ENCODE results near the gene SIK1.

SIK1 gene

GRCh38 chr21:43371786-43372185 lies 55.1 kb downstream of the SIK1 start:
- no peak for TF ChIP-seq CTCF (IDR thresholded peaks at IDR 0.05; ENCODE audit: borderline replicate concordance, control extremely low read depth, extremely low read depth, insufficient read depth, missing control alignments)
- DNase-seq (ENCODE audit: low spot score) = no peak
- in situ Hi-C loops (cut with MboI; ENCODE audit: low sequenced_read_pairs, unreplicated experiment) = no loop called here

- in situ Hi-C loops (cut with MboI; ENCODE audit: low sequenced_read_pairs, unreplicated experiment) = no loop called here
- TF ChIP-seq CTCF (IDR thresholded peaks at IDR 0.05; ENCODE audit: borderline replicate concordance, control extremely low read depth, extremely low read depth, insufficient read depth, missing control alignments) = no peak
- DNase-seq (ENCODE audit: low spot score) = no peak
These were observed 55.9 kb downstream of the SIK1 start for GRCh38 chr21:43370888-43371570.

- in situ Hi-C loops (cut with MboI; ENCODE audit: low sequenced_read_pairs, unreplicated experiment) = no loop called here
- no peak for DNase-seq (ENCODE audit: low spot score)
- TF ChIP-seq CTCF (IDR thresholded peaks at IDR 0.05; ENCODE audit: borderline replicate concordance, control extremely low read depth, extremely low read depth, insufficient read depth, missing control alignments) = no peak
These were observed 56.8 kb downstream of the SIK1 start for GRCh38 chr21:43370091-43370658.

- in situ Hi-C loops (cut with MboI; ENCODE audit: low sequenced_read_pairs, unreplicated experiment) = no loop called here
- TF ChIP-seq CTCF (IDR thresholded peaks at IDR 0.05; ENCODE audit: borderline replicate concordance, control extremely low read depth, extremely low read depth, insufficient read depth, missing control alignments) = no peak
- no peak for DNase-seq (ENCODE audit: low spot score)
These were observed 57.3 kb downstream of the SIK1 start for GRCh38 chr21:43369596-43370090.

- TF ChIP-seq CTCF (IDR thresholded peaks at IDR 0.05; ENCODE audit: borderline replicate concordance, control extremely low read depth, extremely low read depth, insufficient read depth, missing control alignments) = no peak
- in situ Hi-C loops (cut with MboI; ENCODE audit: low sequenced_read_pairs, unreplicated experiment) = no loop called here
- no peak for DNase-seq (ENCODE audit: low spot score)
These were observed 57.8 kb downstream of the SIK1 start for GRCh38 chr21:43369124-43369523.

- no peak for TF ChIP-seq CTCF (IDR thresholded peaks at IDR 0.05; ENCODE audit: borderline replicate concordance, control extremely low read depth, extremely low read depth, insufficient read depth, missing control alignments)
- no peak for DNase-seq (ENCODE audit: low spot score)
- in situ Hi-C loops (cut with MboI; ENCODE audit: low sequenced_read_pairs, unreplicated experiment) = no loop called here
These were observed 58.2 kb downstream of the SIK1 start for GRCh38 chr21:43368685-43369084.

Data from GM13976 (cell line).